B cell (primary cell): Measurements from ENCODE around the gene TRPM2. TPM values are rescaled to one million over a fixed set of nuclear protein-coding genes. Genes with fewer than 3 reads are reported as not detected.

Experiments used
- ATAC-seq: fragments of 200-7000 bp; cut with Tn5 transposase; one replicate; pipeline ENCODE4 v1.10.0; 2021; ENCODE audit warnings: low read depth, mild to moderate bottlenecking, moderate number of reproducible peaks, moderate library complexity
- CTCF ChIA-PET: fragments of 350-600 bp; sonication (Branson Sonifier 250); formaldehyde crosslinking; loops from one replicate; lab custom pipeline; 2021; ENCODE audit warnings: antibody characterized with exemption, inconsistent platforms; lab: Charles Lee
- POLR2A ChIA-PET: fragments of 350-600 bp; sonication (Branson Sonifier 250); formaldehyde crosslinking; loops from one replicate; lab custom pipeline; 2021; ENCODE audit warnings: antibody characterized with exemption; lab: Charles Lee
- DNase-seq: peaks from one replicate; pipeline ENCODE4 v3.0.0; 2013
- H2AFZ ChIP-seq: 2 replicates; pipeline ENCODE4 v1.6.1; 2012; ENCODE audit warnings: mild to moderate bottlenecking, low read depth, low read length; ENCODE audit not compliant: insufficient read depth, poor library complexity, severe bottlenecking
- H3K27ac ChIP-seq, 2 donors: 1 replicate in 1 of 2; 2 replicates in 1 of 2; pipeline ENCODE4 v1.5.1; 2012 to 2013; ENCODE audit warnings: low read length in 2 of 2, mild to moderate bottlenecking in 2 of 2, moderate library complexity in 1 of 2
- H3K27me3 ChIP-seq, 4 experiments: fragments of 200-600 bp in 1 of 4; sonication (generic) in 1 of 4; replicated peaks in 1 of 4; 1 replicate in 2 of 4; 2 replicates in 2 of 4; pipeline versions ENCODE4 v1.6.1 to v1.7.0; 2013 to 2016; ENCODE audit warnings: low read length in 3 of 4, mild to moderate bottlenecking in 2 of 4, mixed read lengths in 1 of 4, moderate library complexity in 1 of 4; ENCODE audit not compliant: insufficient read depth in 4 of 4, control insufficient read depth in 3 of 4; ENCODE audit errors: control extremely low read depth in 1 of 4
- H3K36me3 ChIP-seq, 2 experiments: replicated peaks in 1 of 2; 1 replicate in 1 of 2; 2 replicates in 1 of 2; pipeline versions ENCODE4 v1.6.1 to v1.7.1; 2013; ENCODE audit warnings: low read length in 1 of 2; ENCODE audit not compliant: insufficient read depth in 2 of 2, control insufficient read depth in 1 of 2; ENCODE audit errors: control extremely low read depth in 1 of 2, extremely low read depth in 1 of 2
- H3K4me1 ChIP-seq, 2 donors: fragments of 200-600 bp in 1 of 2; sonication (generic) in 1 of 2; 1 replicate in 1 of 2; 2 replicates in 1 of 2; pipeline versions ENCODE4 v1.5.1 to v1.6.1; 2013 to 2017; ENCODE audit warnings: low read length in 2 of 2; ENCODE audit not compliant: control insufficient read depth in 2 of 2, insufficient read depth in 2 of 2
- H3K4me2 ChIP-seq: replicated peaks from 2 replicates; pipeline ENCODE3; 2012; ENCODE audit warnings: mild to moderate bottlenecking, low read depth, low read length; ENCODE audit not compliant: poor library complexity, severe bottlenecking
- H3K4me3 ChIP-seq, 5 experiments: fragments of 200-600 bp in 1 of 5; sonication (generic) in 1 of 5; 1 replicate in 3 of 5; 2 replicates in 2 of 5; pipeline versions ENCODE4 v1.5.1 to v1.7.0; 2011 to 2016; ENCODE audit warnings: low read length in 4 of 5, mild to moderate bottlenecking in 4 of 5, low read depth in 2 of 5, control low read depth in 1 of 5, moderate library complexity in 1 of 5; ENCODE audit not compliant: insufficient read depth in 1 of 5; ENCODE audit errors: control extremely low read depth in 1 of 5, extremely low read depth in 1 of 5
- H3K79me2 ChIP-seq: fragments of 200-600 bp; sonication (generic); one replicate; pipeline ENCODE4 v1.6.0; 2016; ENCODE audit warnings: low read length; ENCODE audit not compliant: control insufficient read depth, insufficient read depth
- H3K9ac ChIP-seq: fragments of 200-600 bp; sonication (generic); 2 replicates; pipeline ENCODE4 v1.6.1; 2017; ENCODE audit warnings: mild to moderate bottlenecking, low read length, moderate library complexity
- H3K9me3 ChIP-seq, 3 donors: one replicate each; pipeline versions ENCODE4 v1.6.1 to v1.7.1; 2013; ENCODE audit warnings: low read length in 2 of 3; ENCODE audit not compliant: control insufficient read depth in 2 of 3, insufficient read depth in 1 of 3; ENCODE audit errors: control extremely low read depth in 1 of 3
- H4K20me1 ChIP-seq: 2 replicates; pipeline ENCODE4 v1.6.0; 2012; ENCODE audit warnings: mild to moderate bottlenecking, low read length; ENCODE audit not compliant: insufficient read depth, control insufficient read depth, poor library complexity, severe bottlenecking
- H3K27ac Mint-ChIP-seq: one replicate; pipeline ENCODE4 v1.8.0; 2021; ENCODE audit warnings: mixed read lengths
- H3K27me3 Mint-ChIP-seq: one replicate; pipeline ENCODE4 v1.8.0; 2021; ENCODE audit warnings: mixed read lengths
- H3K4me1 Mint-ChIP-seq: one replicate; pipeline ENCODE4 v1.8.0; 2021; ENCODE audit warnings: mixed read lengths
- H3K4me3 Mint-ChIP-seq: one replicate; pipeline ENCODE4 v1.8.0; 2021; ENCODE audit warnings: mixed read lengths
- H3K9me3 Mint-ChIP-seq: one replicate; pipeline ENCODE4 v1.8.0; 2022; ENCODE audit warnings: mixed read lengths; ENCODE audit not compliant: insufficient read depth
- CTCF ChIP-seq: fragments of 200-600 bp; IDR thresholded peaks from one replicate; pipeline ENCODE4 v1.8.0; 2022; ENCODE audit warnings: antibody characterized with exemption, mild to moderate bottlenecking
- EZH2 ChIP-seq: IDR thresholded peaks from 2 replicates; pipeline ENCODE4 v1.6.1; 2012; ENCODE audit warnings: borderline replicate concordance, low read depth, mild to moderate bottlenecking, moderate library complexity, low read length; ENCODE audit not compliant: insufficient read depth, poor library complexity, severe bottlenecking
- WGBS: methylation state at CpG from one replicate; pipeline ENCODE4 v1.1.5; 2013; ENCODE audit warnings: missing lambda C conversion rate; ENCODE audit not compliant: insufficient coverage; 5-methylcytosine and 5-hydroxymethylcytosine counted together
- intact Hi-C: fragments of 100-400 bp; cut with micrococcal nuclease; formaldehyde crosslinking; loops from one replicate; pipeline ENCODE4 v1.10.0; 2022
- polyA plus RNA-seq: library from polyadenylated mRNA; depleted of rRNA; stranded (reverse); fragments of >200 nt; gene quantifications from 2 replicates; pipeline ENCODE4 v1.2.3, GENCODE V29; 2012
- total RNA-seq, 2 donors: library from RNA; stranded (reverse); fragments of 120-200 nt in 1 of 2; gene quantifications; 1 replicate in 1 of 2; 2 replicates in 1 of 2; pipeline versions ENCODE4 v1.2.3 to v1.2.4, GENCODE V29; 2013 to 2022

The TRPM2 gene
- total and polyA plus RNA-seq, 2 donors (not counting 1 experiment from before 2014, with no cell fraction given) = 1.6 to 8.4 TPM

GRCh38 chr21:44467859-44468195 lies 114.4 kb downstream of the TRPM2 start:
- CTCF ChIA-PET = no interaction called here
- no peaks in the 10 kb centered on the region for H3K4me1 Mint-ChIP-seq
- H2AFZ ChIP-seq = no peak overlapping the region
- 95% methylated on average over 15 of the region's 15 CpGs for WGBS
- no peak overlapping the region for H3K4me3 ChIP-seq
- H3K4me1 ChIP-seq = no peaks in the 10 kb centered on the region
- ATAC-seq = no peak
- H3K9me3 Mint-ChIP-seq = no peaks in the 10 kb centered on the region
- DNase-seq = no peak
- no peaks in the 10 kb centered on the region for H3K79me2 ChIP-seq
- no peaks in the 10 kb centered on the region for H3K36me3 ChIP-seq
- no peak for TF ChIP-seq EZH2
- no peak for TF ChIP-seq CTCF
- H3K27me3 ChIP-seq = no peaks in the 10 kb centered on the region
- intact Hi-C loops = no loop called here
- H3K9me3 ChIP-seq = no peaks in the 10 kb centered on the region
- no peaks in the 10 kb centered on the region for H3K27me3 Mint-ChIP-seq
- no peak overlapping the region for H3K27ac Mint-ChIP-seq
- POLR2A ChIA-PET = no interaction called here
- H3K4me2 ChIP-seq = no peak overlapping the region
- no peak overlapping the region for H3K4me3 Mint-ChIP-seq
- no peak overlapping the region for H3K9ac ChIP-seq
- no peaks in the 10 kb centered on the region for H4K20me1 ChIP-seq
- no peak overlapping the region for H3K27ac ChIP-seq

GRCh38 chr21:44471341-44471740 lies 117.9 kb downstream of the TRPM2 start:
- H3K27ac Mint-ChIP-seq = no peak overlapping the region
- H3K9me3 Mint-ChIP-seq = no peaks in the 10 kb centered on the region
- no peak overlapping the region for H3K4me3 Mint-ChIP-seq
- no peaks in the 10 kb centered on the region for H3K27me3 Mint-ChIP-seq
- no peaks in the 10 kb centered on the region for H3K4me1 Mint-ChIP-seq
- H3K4me3 ChIP-seq = no peak overlapping the region
- no peak overlapping the region for H3K9ac ChIP-seq
- H4K20me1 ChIP-seq = no peaks in the 10 kb centered on the region
- H3K9me3 ChIP-seq = no peaks in the 10 kb centered on the region
- H3K27me3 ChIP-seq = no peaks in the 10 kb centered on the region
- H3K79me2 ChIP-seq = no peaks in the 10 kb centered on the region
- DNase-seq = no peak
- no peak for ATAC-seq
- H3K27ac ChIP-seq = no peak overlapping the region
- CTCF ChIA-PET = interaction anchor here (0.7 kb wide), 1 partner anchor 272 kb away, joined by 3 read pairs; no protein-coding TSS in a partner anchor
- no peak overlapping the region for H2AFZ ChIP-seq
- no peak overlapping the region for H3K4me2 ChIP-seq
- H3K4me1 ChIP-seq = no peaks in the 10 kb centered on the region
- intact Hi-C loops = no loop called here
- TF ChIP-seq CTCF = no peak
- no peak for TF ChIP-seq EZH2
- POLR2A ChIA-PET = no interaction called here
- no peaks in the 10 kb centered on the region for H3K36me3 ChIP-seq
